ENCODE measurements around the gene UFC1.

DNA sequence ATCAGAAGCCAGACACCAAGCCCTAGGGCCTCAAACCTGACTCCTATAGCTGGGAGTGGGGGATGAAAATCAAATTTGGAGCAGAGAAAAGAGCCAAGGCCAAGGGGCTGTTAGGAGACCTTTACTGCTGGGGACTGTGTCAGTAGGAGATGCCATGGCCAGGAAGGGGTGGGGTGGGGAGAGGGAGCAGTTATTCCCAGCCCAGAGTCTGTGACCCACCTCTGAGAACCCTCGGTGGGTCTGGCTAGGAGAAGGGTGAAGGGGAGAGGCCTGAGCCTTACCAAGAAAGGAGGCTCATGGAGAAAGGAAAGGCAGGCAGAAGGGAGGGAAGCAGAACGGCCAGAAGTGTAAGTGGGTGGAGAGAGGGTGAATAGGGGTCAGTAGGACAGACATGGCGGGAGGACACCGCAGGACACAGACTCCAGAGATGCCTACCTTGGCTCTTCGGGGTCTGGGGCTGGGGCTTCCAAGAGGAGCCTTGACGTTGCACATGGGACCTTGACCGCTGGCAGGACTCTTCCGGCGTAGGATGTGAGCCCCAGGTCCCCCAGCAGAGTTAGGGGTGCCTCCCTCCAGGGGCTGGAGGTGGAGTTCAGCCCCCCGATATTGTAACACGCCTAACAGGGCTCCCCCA, 43.9 kb downstream of the UFC1 start:
- TF ChIP-seq, protein P1, sequence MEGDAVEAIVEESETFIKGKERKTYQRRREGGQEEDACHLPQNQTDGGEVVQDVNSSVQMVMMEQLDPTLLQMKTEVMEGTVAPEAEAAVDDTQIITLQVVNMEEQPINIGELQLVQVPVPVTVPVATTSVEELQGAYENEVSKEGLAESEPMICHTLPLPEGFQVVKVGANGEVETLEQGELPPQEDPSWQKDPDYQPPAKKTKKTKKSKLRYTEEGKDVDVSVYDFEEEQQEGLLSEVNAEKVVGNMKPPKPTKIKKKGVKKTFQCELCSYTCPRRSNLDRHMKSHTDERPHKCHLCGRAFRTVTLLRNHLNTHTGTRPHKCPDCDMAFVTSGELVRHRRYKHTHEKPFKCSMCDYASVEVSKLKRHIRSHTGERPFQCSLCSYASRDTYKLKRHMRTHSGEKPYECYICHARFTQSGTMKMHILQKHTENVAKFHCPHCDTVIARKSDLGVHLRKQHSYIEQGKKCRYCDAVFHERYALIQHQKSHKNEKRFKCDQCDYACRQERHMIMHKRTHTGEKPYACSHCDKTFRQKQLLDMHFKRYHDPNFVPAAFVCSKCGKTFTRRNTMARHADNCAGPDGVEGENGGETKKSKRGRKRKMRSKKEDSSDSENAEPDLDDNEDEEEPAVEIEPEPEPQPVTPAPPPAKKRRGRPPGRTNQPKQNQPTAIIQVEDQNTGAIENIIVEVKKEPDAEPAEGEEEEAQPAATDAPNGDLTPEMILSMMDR (IDR thresholded peaks at IDR 0.05): no peak
- no peak for TF ChIP-seq POLR2A (IDR thresholded peaks at IDR 0.05)

Measured in esophagus squamous epithelium (tissue), 4 donors.